Smooth muscle cell (in vitro differentiated cells): ENCODE results near the gene DCAF5. TPM values are rescaled to one million over a fixed set of nuclear protein-coding genes. Genes with fewer than 3 reads are reported as not detected.
"Not testable (repeated sequence)": the region's sequence is repeated elsewhere in the genome, so short reads cannot be mapped to it uniquely, and the experiment has no call there.

Experiments
- DNase-seq: peaks from one replicate; lab custom pipeline; 2025; ENCODE audit not compliant: unreplicated experiment; lab: John Stamatoyannopoulos, UW
- H2AFZ ChIP-seq: fragments of 200-600 bp; sonication (generic); 2 replicates; pipeline ENCODE4 v1.6.0; 2016; ENCODE audit warnings: antibody characterized with exemption, low read depth, mild to moderate bottlenecking
- H3F3A ChIP-seq: fragments of 200-600 bp; sonication (generic); 2 replicates; pipeline ENCODE4 v1.6.0; 2017; ENCODE audit warnings: antibody characterized with exemption, low read depth
- H3K27ac ChIP-seq: fragments of 200-600 bp; sonication (generic); 2 replicates; pipeline ENCODE4 v1.5.1; 2016; ENCODE audit warnings: low read depth, mild to moderate bottlenecking
- H3K27me3 ChIP-seq: fragments of 200-600 bp; sonication (generic); 2 replicates; pipeline ENCODE4 v1.6.1; 2016; ENCODE audit warnings: low read depth, mild to moderate bottlenecking
- H3K36me3 ChIP-seq: fragments of 200-600 bp; sonication (generic); 2 replicates; pipeline ENCODE4 v1.5.1; 2016; ENCODE audit warnings: low read depth
- H3K4me1 ChIP-seq: fragments of 200-600 bp; sonication (generic); 2 replicates; pipeline ENCODE4 v1.5.1; 2016; ENCODE audit warnings: low read depth
- H3K4me2 ChIP-seq: fragments of 200-600 bp; sonication (generic); 2 replicates; pipeline ENCODE4 v1.6.0; 2016; ENCODE audit warnings: mild to moderate bottlenecking
- H3K4me3 ChIP-seq: fragments of 200-600 bp; sonication (generic); 2 replicates; pipeline ENCODE4 v1.5.1; 2016; ENCODE audit warnings: mild to moderate bottlenecking
- H3K79me2 ChIP-seq: fragments of 200-600 bp; sonication (generic); 2 replicates; pipeline ENCODE4 v1.6.0; 2016; ENCODE audit warnings: low read depth, mild to moderate bottlenecking
- H3K9ac ChIP-seq: fragments of 200-600 bp; sonication (generic); 2 replicates; pipeline ENCODE4 v1.6.0; 2016; ENCODE audit warnings: low read depth
- H3K9me3 ChIP-seq: fragments of 200-600 bp; sonication (generic); replicated peaks from 2 replicates; pipeline ENCODE4 v1.5.1; 2016; ENCODE audit warnings: low read depth
- H4K20me1 ChIP-seq: fragments of 200-600 bp; sonication (generic); 2 replicates; pipeline ENCODE4 v1.6.0; 2016; ENCODE audit warnings: low read depth
- CTCF ChIP-seq: fragments of 200-600 bp; sonication (generic); IDR thresholded peaks from 2 replicates; pipeline ENCODE4 v1.5.1; 2017; ENCODE audit warnings: borderline replicate concordance, mild to moderate bottlenecking, antibody characterized with exemption; ENCODE audit not compliant: insufficient read depth, poor library complexity, severe bottlenecking
- WGBS: methylation state at CpG from one replicate; pipeline ENCODE4 v1.1.7; 2016; ENCODE audit warnings: low lambda C conversion rate; 5-methylcytosine and 5-hydroxymethylcytosine counted together
- polyA plus RNA-seq: library from polyadenylated mRNA; unstranded; fragments of >200 nt; fragmentation: Nextera tagmentation; extraction: Ambion mirVana; gene quantifications from 2 replicates; pipeline ENCODE4 v1.2.1, GENCODE V29; 2016
- total RNA-seq: library from RNA; depleted of rRNA; stranded (reverse); fragments of >200 nt; gene quantifications from 2 replicates; pipeline ENCODE4 v1.2.3, GENCODE V29; 2014

The DCAF5 gene
- total and polyA plus RNA-seq, 2 experiments from 2014 or later = 23.0 to 45.4 TPM

GRCh38 chr14:69175130-69175529 is 22.2 kb upstream of the DCAF5 start:
- Histone ChIP-seq H3K4me3 (no peak overlapping the region), H3K4me1 (no peaks in the 10 kb centered on the region), H3K4me2 (no peak overlapping the region), H3K27ac (no peak overlapping the region), H2AFZ (no peak overlapping the region), H4K20me1 (no peaks in the 10 kb centered on the region), H3F3A (no peaks in the 10 kb centered on the region), H3K27me3 (peaks cover 10% of the 10 kb centered on the region), H3K36me3 (no peaks in the 10 kb centered on the region), H3K9ac (no peak overlapping the region), H3K79me2 (no peaks in the 10 kb centered on the region), H3K9me3 (no peaks in the 10 kb centered on the region)
- DNase-seq = no peak
- TF ChIP-seq CTCF = no peak

GRCh38 chr14:69171569-69171968 is 18.6 kb upstream of the DCAF5 start:
- Histone ChIP-seq H4K20me1 (no peaks in the 10 kb centered on the region), H3F3A (no peaks in the 10 kb centered on the region), H3K4me1 (no peaks in the 10 kb centered on the region), H3K36me3 (no peaks in the 10 kb centered on the region), H3K4me3 (no peak overlapping the region), H3K27me3 (peaks cover 10% of the 10 kb centered on the region), H3K4me2 (no peak overlapping the region), H3K9ac (no peak overlapping the region), H3K27ac (no peak overlapping the region), H3K9me3 (no peaks in the 10 kb centered on the region), H2AFZ (no peak overlapping the region), H3K79me2 (no peaks in the 10 kb centered on the region)
- WGBS = 92% methylated on average over 2 of the region's 2 CpGs
- DNase-seq = no peak
- no peak for TF ChIP-seq CTCF

- H3K9me3 ChIP-seq = no peaks in the 10 kb centered on the region
- 83% methylated on average over 1 of the region's 1 CpG for WGBS
- TF ChIP-seq CTCF = no peak
- H3K79me2 ChIP-seq = no peaks in the 10 kb centered on the region
- no peaks in the 10 kb centered on the region for H3K36me3 ChIP-seq
- H3K4me1 ChIP-seq = no peaks in the 10 kb centered on the region
- H4K20me1 ChIP-seq = no peaks in the 10 kb centered on the region
- no peak overlapping the region for H3K27ac ChIP-seq
- H3K4me2 ChIP-seq = no peak overlapping the region
- H3K4me3 ChIP-seq = no peak overlapping the region
- H3F3A ChIP-seq = no peaks in the 10 kb centered on the region
- peaks cover 10% of the 10 kb centered on the region for H3K27me3 ChIP-seq
- no peak for DNase-seq
- H2AFZ ChIP-seq = no peak overlapping the region
- H3K9ac ChIP-seq = no peak overlapping the region
These were observed 17.9 kb upstream of the DCAF5 start for GRCh38 chr14:69170839-69171238.

GRCh38 chr14:69165787-69166186 is 12.9 kb upstream of the DCAF5 start:
- not testable (repeated sequence) for H3K4me1 ChIP-seq, H3K27ac ChIP-seq, H2AFZ ChIP-seq, H3K9ac ChIP-seq, H3K4me2 ChIP-seq, H3K9me3 ChIP-seq, H3K27me3 ChIP-seq, H3K79me2 ChIP-seq, H4K20me1 ChIP-seq, H3K36me3 ChIP-seq, H3K4me3 ChIP-seq, DNase-seq, H3F3A ChIP-seq
- WGBS = 87% methylated on average over 2 of the region's 2 CpGs
